ENCODE measurements around the gene CCBE1.

The CCBE1 gene

GRCh38 chr18:59387687-59388565, 309.3 kb downstream of the CCBE1 start:
- no peak for DNase-seq (ENCODE audit: low read depth)
- no peak for TF ChIP-seq CTCF (IDR thresholded peaks at IDR 0.05; ENCODE audit: low read depth, low read length, missing control alignments)
- in situ Hi-C loops (cut with HindIII; ENCODE audit: low sequenced_read_pairs): no loop called here
- no peak overlapping the region for H3K4me3 ChIP-seq (ENCODE audit: low read depth, low read length)

DNA sequence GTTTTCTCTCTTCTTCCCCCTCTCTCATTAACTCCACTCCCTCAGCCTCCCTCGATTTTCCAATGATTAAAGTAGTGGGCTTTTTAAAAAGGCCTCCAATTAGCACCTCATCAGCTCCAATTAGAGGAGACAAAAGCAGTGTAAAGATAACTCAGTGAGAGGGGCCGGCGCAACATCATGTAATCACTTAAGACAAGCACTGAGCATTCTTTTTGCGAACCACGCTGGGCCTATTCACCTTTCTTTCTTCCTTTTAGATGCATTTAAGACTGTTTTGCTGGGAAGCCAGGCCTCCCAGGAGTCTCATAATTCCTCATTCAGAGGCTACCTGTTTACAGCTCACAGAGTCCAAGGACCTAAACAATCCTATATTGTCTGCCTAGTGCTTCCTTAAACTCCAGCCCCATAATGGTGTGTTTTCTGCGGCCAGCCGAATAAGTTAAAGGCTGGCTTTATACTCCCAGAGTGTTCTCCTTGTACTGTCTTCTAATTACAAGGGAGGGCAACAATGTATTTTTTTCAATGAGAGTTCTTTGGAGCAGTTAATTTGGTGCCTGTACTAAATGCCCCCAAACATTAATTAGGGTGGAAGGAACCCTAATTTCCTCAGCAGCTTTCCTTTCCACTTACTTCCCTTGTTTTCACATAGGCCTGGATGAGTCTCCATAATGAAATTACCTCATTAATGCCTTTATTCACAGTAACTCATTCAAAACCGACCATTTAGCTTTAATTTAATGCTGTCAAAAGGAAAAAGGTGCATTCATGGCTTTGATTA, 310.1 kb downstream of the CCBE1 start:
- in situ Hi-C loops (cut with HindIII; ENCODE audit: low sequenced_read_pairs): no loop called here
- H3K4me3 ChIP-seq (ENCODE audit: low read depth, low read length): no peak overlapping the region
- no peak for DNase-seq (ENCODE audit: low read depth)
- TF ChIP-seq CTCF (IDR thresholded peaks at IDR 0.05; ENCODE audit: low read depth, low read length, missing control alignments): no peak

DNA sequence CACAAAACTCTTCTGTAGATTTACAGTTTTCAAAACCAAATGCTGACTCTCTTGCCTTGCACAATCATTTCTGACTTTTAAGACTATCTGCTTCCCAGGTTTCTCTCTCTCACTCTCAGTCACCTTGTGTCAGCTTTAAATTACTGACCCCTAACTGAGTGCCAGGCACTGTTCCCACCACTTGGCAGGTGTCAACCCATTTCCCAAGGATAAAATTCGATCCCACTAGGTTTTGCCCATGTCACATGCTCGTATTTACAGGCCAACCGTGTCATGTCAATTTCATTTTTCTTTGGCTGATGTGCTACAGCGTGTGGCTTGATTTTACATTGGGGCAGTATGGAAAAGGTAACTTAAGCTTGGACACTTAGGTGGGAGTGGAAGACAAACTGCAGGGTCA, 312.0 kb downstream of the CCBE1 start:
- in situ Hi-C loops (cut with HindIII; ENCODE audit: low sequenced_read_pairs): no loop called here
- no peak for TF ChIP-seq CTCF (IDR thresholded peaks at IDR 0.05; ENCODE audit: low read depth, low read length, missing control alignments)
- no peak overlapping the region for H3K4me3 ChIP-seq (ENCODE audit: low read depth, low read length)
- no peak for DNase-seq (ENCODE audit: low read depth)

DNA sequence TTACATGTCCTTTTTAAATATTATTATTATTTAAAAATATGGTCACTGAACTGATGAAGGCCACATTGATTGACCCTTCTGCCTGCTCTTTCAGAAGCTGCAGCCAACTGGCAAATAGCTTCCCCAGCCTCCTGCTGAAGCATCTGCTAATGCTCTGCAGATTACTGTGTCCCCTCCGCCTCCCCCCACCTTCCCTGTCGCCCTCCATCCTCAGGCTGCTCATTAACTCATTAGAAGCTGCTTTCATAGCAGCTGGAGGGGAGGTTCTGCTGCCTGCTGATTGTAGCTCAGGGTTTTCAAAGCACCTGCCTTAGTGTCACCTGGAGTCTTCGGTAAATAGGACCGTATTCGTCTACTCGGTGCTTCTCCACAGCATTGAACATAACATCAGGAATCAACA, 313.4 kb downstream of the CCBE1 start:
- in situ Hi-C loops (cut with HindIII; ENCODE audit: low sequenced_read_pairs): no loop called here
- H3K4me3 ChIP-seq (ENCODE audit: low read depth, low read length): no peak overlapping the region
- no peak for DNase-seq (ENCODE audit: low read depth)
- no peak for TF ChIP-seq CTCF (IDR thresholded peaks at IDR 0.05; ENCODE audit: low read depth, low read length, missing control alignments)

DNA sequence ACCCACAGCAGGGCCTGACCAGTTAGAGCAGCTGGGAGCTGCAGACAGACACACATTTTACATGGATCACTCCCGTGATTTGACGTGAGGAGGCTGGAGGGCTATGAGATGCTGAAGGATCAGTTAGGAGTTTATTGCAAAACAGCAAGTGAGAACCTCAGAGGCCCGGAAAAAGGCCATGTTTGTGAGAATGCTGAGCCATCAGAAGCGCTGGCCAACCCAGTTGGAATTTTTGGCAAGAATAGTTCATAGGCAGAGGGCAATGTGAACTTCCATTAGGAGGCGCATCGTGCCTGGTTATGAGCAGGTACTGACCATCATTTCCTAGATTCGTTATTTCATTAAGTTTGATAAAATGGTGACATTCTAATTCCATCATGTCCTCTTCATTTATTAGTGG, 314.8 kb downstream of the CCBE1 start:
- TF ChIP-seq CTCF (IDR thresholded peaks at IDR 0.05; ENCODE audit: low read depth, low read length, missing control alignments): no peak
- H3K4me3 ChIP-seq (ENCODE audit: low read depth, low read length): no peak overlapping the region
- in situ Hi-C loops (cut with HindIII; ENCODE audit: low sequenced_read_pairs): no loop called here
- no peak for DNase-seq (ENCODE audit: low read depth)

DNA sequence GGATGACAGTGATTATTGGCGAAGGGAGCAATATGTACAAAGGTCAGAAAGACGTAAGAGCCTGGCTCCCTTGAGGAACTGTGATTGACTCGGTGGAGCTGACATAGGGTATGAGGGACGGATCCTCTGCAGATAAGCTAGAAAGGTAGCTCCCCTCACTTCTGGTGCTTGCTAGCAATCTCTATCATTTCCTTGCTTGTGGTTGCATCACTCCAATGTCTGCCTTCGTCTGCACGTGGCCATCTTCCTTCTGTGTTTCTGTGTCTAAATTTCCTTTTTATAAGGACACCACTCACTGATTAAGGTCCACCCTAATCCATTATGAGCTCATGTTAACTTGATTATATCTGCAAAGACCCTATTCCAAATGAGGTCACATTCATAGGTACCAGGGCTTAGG, 315.3 kb downstream of the CCBE1 start:
- DNase-seq (ENCODE audit: low read depth): no peak
- in situ Hi-C loops (cut with HindIII; ENCODE audit: low sequenced_read_pairs): no loop called here
- no peak overlapping the region for H3K4me3 ChIP-seq (ENCODE audit: low read depth, low read length)
- TF ChIP-seq CTCF (IDR thresholded peaks at IDR 0.05; ENCODE audit: low read depth, low read length, missing control alignments): no peak

Data from astrocyte of the cerebellum (primary cell).